Measurements from ENCODE around the gene PM20D2. TPM values are rescaled to one million over a fixed set of nuclear protein-coding genes. Genes with fewer than 3 reads are reported as not detected.

The PM20D2 gene
- polyA plus RNA-seq, 4 donors: 2.4 to 31.3 (median 7.6) TPM

Other genes starting within 250 kb of the PM20D2 start
- gene RNGTT, start 182.4 kb upstream of the PM20D2 start, polyA plus RNA-seq: 1 to 10 TPM; 3.8 to 8.3 (median 4.7) TPM
- gene PNRC1, start 65.3 kb upstream of the PM20D2 start, polyA plus RNA-seq: 10 to 100 TPM; 30.2 to 72.3 (median 34.8) TPM
- gene SRSF12, start 28.0 kb upstream of the PM20D2 start, polyA plus RNA-seq: 1 to 10 TPM in 1 of 4 donors, under 1 TPM in 1, not detected in 2; 0.15 to 1.3 TPM
- not detected for gene GABRR1, start 71.3 kb downstream of the PM20D2 start, polyA plus RNA-seq
- under 1 TPM; 0.21 to 0.81 (median 0.50) TPM for gene GABRR2, start 169.2 kb downstream of the PM20D2 start, polyA plus RNA-seq
- gene UBE2J1, start 206.7 kb downstream of the PM20D2 start, polyA plus RNA-seq: 10 to 100 TPM; 34.1 to 65.1 (median 40.2) TPM